Esophagus muscularis mucosa (tissue), 4 donors: ENCODE results near the gene OTOP3. TPM values are rescaled to one million over a fixed set of nuclear protein-coding genes. Genes with fewer than 3 reads are reported as not detected.
A peak's percentile ranks its signal among the peaks of the same experiment; 100 is the strongest.

ENCODE experiments used
- DNase-seq: peaks from one replicate; pipeline ENCODE4 v3.0.0-alpha.2; 2017; ENCODE audit errors: extremely low spot score
- H3K27ac ChIP-seq, 4 donors: fragments of 200-600 bp; sonication (generic); replicated peaks in 1 of 4; 1 replicate in 3 of 4; 2 replicates in 1 of 4; pipeline ENCODE4 v1.5.1; 2016 to 2019; ENCODE audit warnings: mild to moderate bottlenecking in 1 of 4
- H3K27me3 ChIP-seq, 4 donors: fragments of 200-600 bp; sonication (generic); one replicate each; pipeline versions ENCODE4 v1.5.1 to v1.6.0; 2016 to 2019
- H3K36me3 ChIP-seq, 4 donors: fragments of 200-600 bp; sonication (generic); one replicate each; pipeline ENCODE4 v1.5.1; 2016 to 2019
- H3K4me1 ChIP-seq, 4 donors: fragments of 200-600 bp; sonication (generic); one replicate each; pipeline ENCODE4 v1.5.1; 2016 to 2019
- H3K4me3 ChIP-seq, 4 donors: fragments of 200-600 bp; sonication (generic); 1 replicate in 2 of 4; 2 replicates in 2 of 4; pipeline ENCODE4 v1.5.1; 2016 to 2019; ENCODE audit warnings: mild to moderate bottlenecking in 4 of 4, moderate library complexity in 1 of 4
- H3K9me3 ChIP-seq, 4 donors: fragments of 200-600 bp; sonication (generic); 1 replicate in 3 of 4; 2 replicates in 1 of 4; pipeline ENCODE4 v1.5.1; 2016 to 2019
- EP300 ChIP-seq: sonication (generic); formaldehyde crosslinking; IDR thresholded peaks from one replicate; pipeline ENCODE4 v1.6.1; 2017; ENCODE audit warnings: antibody characterized with exemption
- POLR2A ChIP-seq: fragments of 450-650 bp; IDR thresholded peaks from one replicate; pipeline ENCODE4 v1.6.1; 2017; ENCODE audit warnings: antibody characterized with exemption, moderate library complexity, mild to moderate bottlenecking, low read depth
- POLR2AphosphoS5 ChIP-seq, 2 donors: sonication (generic); formaldehyde crosslinking; IDR thresholded peaks; one replicate each; pipeline ENCODE4 v1.6.1; 2017; ENCODE audit warnings: antibody characterized with exemption in 2 of 2
- WGBS: methylation state at CpG from one replicate; pipeline ENCODE4 v1.1.5; 2018; 5-methylcytosine and 5-hydroxymethylcytosine counted together
- intact Hi-C: fragments of 100-400 bp; cut with DNase I; formaldehyde crosslinking; loops from one replicate; pipeline ENCODE4 v1.15.1; 2023
- total RNA-seq, 4 donors: library from RNA; depleted of rRNA; stranded (reverse); fragments of >200 nt; gene quantifications; one replicate each; pipeline versions ENCODE4 v1.1.0 to v1.2.1, GENCODE V29; 2016
- TF ChIP-seq, protein P1 (sequence below), 3 experiments: fragments of 200-600 bp in 2 of 3; fragments of 450-650 bp in 1 of 3; sonication (generic) in 2 of 3; IDR thresholded peaks; one replicate each; pipeline ENCODE4 v1.5.1; 2017 to 2019; ENCODE audit warnings: antibody characterized with exemption in 3 of 3, mild to moderate bottlenecking in 2 of 3, moderate library complexity in 1 of 3

Gene OTOP3
- total RNA-seq, 4 donors from 2014 or later = not detected

DNA sequence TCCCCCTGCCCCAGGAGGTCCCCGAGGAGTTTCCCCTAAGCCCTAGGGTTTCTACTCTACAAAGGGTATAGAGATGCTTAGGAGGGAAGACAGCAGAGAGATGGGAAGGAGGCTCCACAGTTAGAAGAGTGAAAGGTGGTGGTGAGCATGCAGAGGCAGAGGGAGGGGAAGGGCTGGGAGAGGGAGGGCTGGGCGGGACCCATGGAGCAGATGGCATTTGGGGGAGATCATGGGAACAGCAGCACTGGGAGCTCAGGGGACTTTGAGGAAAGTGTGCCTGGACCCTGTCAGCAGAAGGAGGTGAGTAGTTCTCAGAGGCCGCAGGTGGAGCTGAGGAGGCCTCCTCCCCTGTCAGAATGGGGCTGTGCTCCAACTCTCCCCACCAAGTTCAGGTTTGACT is 650 bp upstream of the OTOP3 start:
- 68% methylated on average over 3 of the region's 3 CpGs for WGBS
- intact Hi-C loops = no loop called here
- H3K27me3 ChIP-seq = peaks cover 6 to 80% (median 31%) of the 10 kb centered on the region in 4 donors

DNA sequence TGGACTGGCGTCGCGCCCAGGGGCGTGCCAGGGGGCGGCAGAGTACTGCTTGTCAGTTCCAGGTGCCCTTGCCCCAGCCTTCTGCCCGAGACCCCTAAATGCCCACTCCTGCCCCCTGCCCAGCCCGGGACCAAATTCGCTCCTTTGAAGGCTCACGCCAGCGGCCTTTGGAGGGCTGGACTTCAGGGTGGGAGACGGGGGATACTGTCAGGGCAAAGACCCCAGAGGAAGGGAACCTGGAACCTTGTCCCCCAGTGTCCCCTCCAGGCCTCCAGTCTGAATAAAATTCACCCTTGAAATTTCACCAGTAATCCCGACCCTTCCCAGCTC is 737 bp downstream of the OTOP3 start:
- TF ChIP-seq EP300 = no peak
- TF ChIP-seq, protein P1, sequence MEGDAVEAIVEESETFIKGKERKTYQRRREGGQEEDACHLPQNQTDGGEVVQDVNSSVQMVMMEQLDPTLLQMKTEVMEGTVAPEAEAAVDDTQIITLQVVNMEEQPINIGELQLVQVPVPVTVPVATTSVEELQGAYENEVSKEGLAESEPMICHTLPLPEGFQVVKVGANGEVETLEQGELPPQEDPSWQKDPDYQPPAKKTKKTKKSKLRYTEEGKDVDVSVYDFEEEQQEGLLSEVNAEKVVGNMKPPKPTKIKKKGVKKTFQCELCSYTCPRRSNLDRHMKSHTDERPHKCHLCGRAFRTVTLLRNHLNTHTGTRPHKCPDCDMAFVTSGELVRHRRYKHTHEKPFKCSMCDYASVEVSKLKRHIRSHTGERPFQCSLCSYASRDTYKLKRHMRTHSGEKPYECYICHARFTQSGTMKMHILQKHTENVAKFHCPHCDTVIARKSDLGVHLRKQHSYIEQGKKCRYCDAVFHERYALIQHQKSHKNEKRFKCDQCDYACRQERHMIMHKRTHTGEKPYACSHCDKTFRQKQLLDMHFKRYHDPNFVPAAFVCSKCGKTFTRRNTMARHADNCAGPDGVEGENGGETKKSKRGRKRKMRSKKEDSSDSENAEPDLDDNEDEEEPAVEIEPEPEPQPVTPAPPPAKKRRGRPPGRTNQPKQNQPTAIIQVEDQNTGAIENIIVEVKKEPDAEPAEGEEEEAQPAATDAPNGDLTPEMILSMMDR (IDR thresholded peaks at IDR 0.05) = no peak
- TF ChIP-seq POLR2A = no peak
- no peak for TF ChIP-seq POLR2AphosphoS5 (IDR thresholded peaks at IDR 0.05)
- H3K4me1 ChIP-seq = peaks cover 0 to 14% (median 12%) of the 10 kb centered on the region in 4 donors
- no peak for DNase-seq
- H3K9me3 ChIP-seq = no peaks in the 10 kb centered on the region
- no peak overlapping the region for H3K27ac ChIP-seq
- intact Hi-C loops = no loop called here
- no peaks in the 10 kb centered on the region for H3K36me3 ChIP-seq
- WGBS = 19% methylated on average over 6 of the region's 12 CpGs
- H3K4me3 ChIP-seq = peak overlapping the region in 1 of 4 donors; percentile 12
- H3K27me3 ChIP-seq = peaks cover 6 to 79% (median 32%) of the 10 kb centered on the region in 4 donors

More for the DNA sequence above, 650 bp upstream of the OTOP3 start:
- TF ChIP-seq POLR2AphosphoS5 (IDR thresholded peaks at IDR 0.05) (no peak), EP300 (no peak), POLR2A (no peak)
- TF ChIP-seq, protein P1 (IDR thresholded peaks at IDR 0.05) = no peak
- DNase-seq = no peak
- Histone ChIP-seq H3K9me3 (no peaks in the 10 kb centered on the region), H3K36me3 (no peaks in the 10 kb centered on the region), H3K27ac (no peak overlapping the region), H3K4me3 (no peak overlapping the region), H3K4me1 (peaks cover 0 to 14% (median 12%) of the 10 kb centered on the region in 4 donors)

DNA sequence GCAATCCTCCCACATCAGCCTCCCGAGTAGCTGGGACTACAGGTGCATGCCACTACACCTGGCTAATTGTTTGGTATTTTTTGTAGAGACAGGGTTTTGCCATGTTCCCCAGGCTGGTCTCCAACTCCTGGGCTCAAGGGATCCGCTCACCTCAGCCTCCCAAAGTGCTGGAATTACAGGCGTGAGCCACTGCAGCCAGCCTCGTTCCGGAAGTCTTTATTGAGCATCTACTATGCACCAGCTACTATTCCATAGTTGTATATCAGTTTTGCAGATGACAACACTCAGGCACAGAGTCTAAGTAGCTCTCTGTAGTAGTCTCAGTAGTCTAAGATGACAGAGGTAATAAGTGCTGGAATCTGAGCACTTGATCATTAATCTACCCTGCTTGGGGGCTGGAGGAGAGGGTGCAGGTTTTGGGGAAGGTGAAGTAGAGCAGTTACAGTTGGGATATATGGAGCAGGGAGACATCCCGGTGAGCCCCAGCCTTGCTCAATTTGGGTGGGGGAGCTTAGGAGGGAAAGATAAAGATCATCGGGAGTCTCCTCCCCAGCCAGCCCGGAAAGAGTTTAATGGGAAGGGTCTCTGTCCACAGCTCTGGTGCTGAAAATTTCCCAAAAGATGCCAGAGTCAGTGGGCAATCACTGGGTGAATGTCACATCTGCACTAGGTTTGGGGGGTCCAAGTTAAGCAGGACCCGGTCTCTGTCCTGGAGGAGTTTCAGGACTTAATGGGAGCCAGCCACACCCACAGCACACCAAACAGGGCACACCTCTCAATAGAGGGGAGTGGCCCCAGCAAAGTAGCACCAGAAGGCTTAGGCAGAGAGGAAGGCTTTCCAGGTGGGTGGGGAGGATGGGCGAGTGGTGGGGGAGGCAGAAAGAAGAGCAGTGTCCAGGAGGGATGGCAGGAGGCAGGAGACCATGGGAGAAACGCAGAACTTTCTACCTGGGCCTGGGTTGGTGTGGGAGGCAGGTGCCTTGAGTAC is 1.7 kb downstream of the OTOP3 start:
- Histone ChIP-seq H3K36me3 (no peaks in the 10 kb centered on the region), H3K27me3 (peaks cover 6 to 85% (median 34%) of the 10 kb centered on the region in 4 donors), H3K27ac (no peak overlapping the region), H3K9me3 (no peaks in the 10 kb centered on the region), H3K4me3 (no peak overlapping the region), H3K4me1 (peaks cover 0 to 14% (median 12%) of the 10 kb centered on the region in 4 donors)
- TF ChIP-seq POLR2A (no peak), POLR2AphosphoS5 (IDR thresholded peaks at IDR 0.05) (no peak), EP300 (no peak)
- TF ChIP-seq, protein P1 (IDR thresholded peaks at IDR 0.05) = no peak
- 54% methylated on average over 11 of the region's 11 CpGs for WGBS
- intact Hi-C loops = no loop called here
- no peak for DNase-seq

DNA sequence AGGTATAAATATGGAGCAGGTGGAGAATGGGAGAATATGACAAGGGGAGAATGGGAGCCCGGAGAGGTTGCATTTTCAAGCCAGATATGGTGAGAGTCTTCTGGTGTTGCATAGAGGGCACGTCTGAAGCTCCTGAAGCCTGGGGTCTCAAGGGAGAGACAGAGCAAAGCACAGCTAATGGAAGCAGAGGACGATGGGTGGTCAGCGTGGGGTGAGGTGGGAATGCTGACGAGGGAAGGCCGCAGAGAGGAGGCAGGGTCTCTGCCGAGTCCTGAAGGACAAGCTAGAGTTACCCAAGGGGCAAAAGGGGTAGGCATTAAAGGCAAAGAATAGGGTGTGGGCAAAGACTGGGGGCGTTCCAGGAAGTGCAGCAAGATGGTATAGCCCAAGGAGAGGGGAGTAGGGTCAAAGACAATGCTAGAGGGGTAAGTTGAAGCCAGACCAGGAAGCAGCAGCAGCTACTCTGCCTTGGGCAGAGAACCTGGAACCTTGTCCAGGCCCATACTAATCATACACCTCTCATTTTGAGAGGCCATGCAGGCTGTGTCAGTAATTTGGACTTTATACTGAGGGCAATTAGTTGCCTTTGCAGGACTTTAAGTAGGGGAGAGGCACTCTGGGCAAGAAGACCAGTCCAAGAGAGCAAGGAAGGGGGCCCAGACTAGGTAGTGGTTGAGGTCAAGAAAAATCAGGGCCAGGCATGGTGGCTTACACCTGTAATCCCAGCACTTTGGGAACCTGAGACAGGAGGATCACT is 2.7 kb downstream of the OTOP3 start:
- Histone ChIP-seq H3K27me3 (peaks cover 6 to 85% (median 34%) of the 10 kb centered on the region in 4 donors), H3K36me3 (no peaks in the 10 kb centered on the region), H3K4me1 (peaks cover 0 to 14% (median 12%) of the 10 kb centered on the region in 4 donors), H3K9me3 (no peaks in the 10 kb centered on the region), H3K27ac (no peak overlapping the region), H3K4me3 (no peak overlapping the region)
- intact Hi-C loops = no loop called here
- no peak for DNase-seq
- WGBS = 68% methylated on average over 8 of the region's 8 CpGs
- TF ChIP-seq, protein P1 (IDR thresholded peaks at IDR 0.05) = no peak
- TF ChIP-seq POLR2AphosphoS5 (IDR thresholded peaks at IDR 0.05) (no peak), EP300 (no peak), POLR2A (no peak)
